ENCODE data around the gene OR5L2.

Gene OR5L2

DNA sequence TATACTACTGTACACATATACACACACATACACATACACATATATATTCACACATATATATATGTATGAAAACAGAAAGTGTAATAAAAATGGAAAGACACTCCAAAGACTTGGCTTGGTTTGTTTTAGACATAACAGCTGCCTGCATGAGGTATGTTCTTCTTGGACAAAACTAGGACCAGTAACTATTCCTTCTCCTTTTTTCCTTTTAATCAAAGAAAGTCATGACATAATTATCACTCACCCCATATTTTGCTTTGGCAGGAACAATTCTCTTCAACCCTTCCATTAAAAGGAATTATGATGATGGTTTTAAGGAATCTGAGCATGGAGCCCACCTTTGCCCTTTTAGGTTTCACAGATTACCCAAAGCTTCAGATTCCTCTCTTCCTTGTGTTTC, 31.8 kb upstream of the OR5L2 start, which contains the start of gene OR5D14:
TSS of gene OR5D14 (plus strand) at position 301 of the 400 bp plus-strand sequence. CDS start at position 301, 0 bp downstream.
- no peak for DNase-seq
- no peak within 1 kb of the TSS for H3K27ac ChIP-seq (ENCODE audit: low read length)
- H3K9ac ChIP-seq (ENCODE audit: low read length), result no peak within 1 kb of the TSS
- no peaks in the 10 kb centered on the region for H3K4me1 ChIP-seq (ENCODE audit: low read length)
- H3K36me3 ChIP-seq (replicated peaks; ENCODE audit: insufficient read depth, low read length), result no peaks in the 10 kb centered on the region
- H2AFZ ChIP-seq (ENCODE audit: low read length), result no peak within 1 kb of the TSS
- no peaks in the 10 kb centered on the region for H3F3A ChIP-seq (ENCODE audit: insufficient read depth, low read length)
- H3K9me3 ChIP-seq (replicated peaks; ENCODE audit: insufficient read depth, low read length), result no peaks in the 10 kb centered on the region
- H3K4me2 ChIP-seq (ENCODE audit: low read depth, low read length), result no peak within 1 kb of the TSS
- H4K20me1 ChIP-seq (ENCODE audit: insufficient read depth, low read length), result no peaks in the 10 kb centered on the region
- TF ChIP-seq, protein P1, sequence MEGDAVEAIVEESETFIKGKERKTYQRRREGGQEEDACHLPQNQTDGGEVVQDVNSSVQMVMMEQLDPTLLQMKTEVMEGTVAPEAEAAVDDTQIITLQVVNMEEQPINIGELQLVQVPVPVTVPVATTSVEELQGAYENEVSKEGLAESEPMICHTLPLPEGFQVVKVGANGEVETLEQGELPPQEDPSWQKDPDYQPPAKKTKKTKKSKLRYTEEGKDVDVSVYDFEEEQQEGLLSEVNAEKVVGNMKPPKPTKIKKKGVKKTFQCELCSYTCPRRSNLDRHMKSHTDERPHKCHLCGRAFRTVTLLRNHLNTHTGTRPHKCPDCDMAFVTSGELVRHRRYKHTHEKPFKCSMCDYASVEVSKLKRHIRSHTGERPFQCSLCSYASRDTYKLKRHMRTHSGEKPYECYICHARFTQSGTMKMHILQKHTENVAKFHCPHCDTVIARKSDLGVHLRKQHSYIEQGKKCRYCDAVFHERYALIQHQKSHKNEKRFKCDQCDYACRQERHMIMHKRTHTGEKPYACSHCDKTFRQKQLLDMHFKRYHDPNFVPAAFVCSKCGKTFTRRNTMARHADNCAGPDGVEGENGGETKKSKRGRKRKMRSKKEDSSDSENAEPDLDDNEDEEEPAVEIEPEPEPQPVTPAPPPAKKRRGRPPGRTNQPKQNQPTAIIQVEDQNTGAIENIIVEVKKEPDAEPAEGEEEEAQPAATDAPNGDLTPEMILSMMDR (IDR thresholded peaks at IDR 0.05; ENCODE audit: low read length), result no peak
- no peak for TF ChIP-seq EZH2 (optimal IDR thresholded peaks at IDR 0.05; ENCODE audit: low read depth, low read length)
- no peak for TF ChIP-seq EZH2phosphoT487 (IDR thresholded peaks at IDR 0.05; ENCODE audit: low read length)
- no peak within 1 kb of the TSS for H3K4me3 ChIP-seq (ENCODE audit: low read length)
- H3K79me2 ChIP-seq (ENCODE audit: low read length), result no peaks in the 10 kb centered on the region
- no peaks in the 10 kb centered on the region for H3K27me3 ChIP-seq (replicated peaks; ENCODE audit: insufficient read depth, low read length)
- H3K9me2 ChIP-seq (replicated peaks; ENCODE audit: insufficient read depth, low read length), result no peaks in the 10 kb centered on the region

DNA sequence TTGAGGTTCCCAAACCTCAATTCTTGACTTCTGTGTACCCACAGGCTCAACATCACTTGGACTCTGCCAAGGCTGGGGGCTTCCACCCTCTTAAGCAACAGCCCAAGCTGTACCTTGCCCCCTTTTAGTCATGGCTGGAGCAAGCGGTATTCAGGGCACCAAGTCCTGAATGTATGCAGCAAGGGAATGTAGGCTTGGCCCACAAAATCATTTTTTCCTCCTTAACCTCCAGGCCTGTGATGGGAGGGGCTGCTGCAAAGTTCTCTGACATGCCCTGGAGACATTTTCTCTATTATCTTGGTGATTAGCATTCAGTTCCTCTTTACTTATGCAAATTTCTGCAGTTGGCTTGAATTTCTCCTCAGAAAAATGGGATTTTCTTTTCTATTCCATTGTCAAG, 20.8 kb upstream of the OR5L2 start:
- H3K27ac ChIP-seq (ENCODE audit: low read length), result no peak overlapping the region
- no peaks in the 10 kb centered on the region for H3K9me3 ChIP-seq (replicated peaks; ENCODE audit: insufficient read depth, low read length)
- H3K9ac ChIP-seq (ENCODE audit: low read length), result no peak overlapping the region
- no peaks in the 10 kb centered on the region for H3K36me3 ChIP-seq (replicated peaks; ENCODE audit: insufficient read depth, low read length)
- H3K79me2 ChIP-seq (ENCODE audit: low read length), result no peaks in the 10 kb centered on the region
- no peaks in the 10 kb centered on the region for H4K20me1 ChIP-seq (ENCODE audit: insufficient read depth, low read length)
- no peaks in the 10 kb centered on the region for H3K9me2 ChIP-seq (replicated peaks; ENCODE audit: insufficient read depth, low read length)
- no peak overlapping the region for H3K4me3 ChIP-seq (ENCODE audit: low read length)
- H2AFZ ChIP-seq (ENCODE audit: low read length), result no peak overlapping the region
- no peaks in the 10 kb centered on the region for H3K27me3 ChIP-seq (replicated peaks; ENCODE audit: insufficient read depth, low read length)
- no peak for TF ChIP-seq EZH2phosphoT487 (IDR thresholded peaks at IDR 0.05; ENCODE audit: low read length)
- TF ChIP-seq, protein P1 (IDR thresholded peaks at IDR 0.05; ENCODE audit: low read length), result no peak
- TF ChIP-seq EZH2 (optimal IDR thresholded peaks at IDR 0.05; ENCODE audit: low read depth, low read length), result no peak
- no peak for DNase-seq
- H3K4me1 ChIP-seq (ENCODE audit: low read length), result no peaks in the 10 kb centered on the region
- H3F3A ChIP-seq (ENCODE audit: insufficient read depth, low read length), result no peaks in the 10 kb centered on the region
- no peak overlapping the region for H3K4me2 ChIP-seq (ENCODE audit: low read depth, low read length)

DNA sequence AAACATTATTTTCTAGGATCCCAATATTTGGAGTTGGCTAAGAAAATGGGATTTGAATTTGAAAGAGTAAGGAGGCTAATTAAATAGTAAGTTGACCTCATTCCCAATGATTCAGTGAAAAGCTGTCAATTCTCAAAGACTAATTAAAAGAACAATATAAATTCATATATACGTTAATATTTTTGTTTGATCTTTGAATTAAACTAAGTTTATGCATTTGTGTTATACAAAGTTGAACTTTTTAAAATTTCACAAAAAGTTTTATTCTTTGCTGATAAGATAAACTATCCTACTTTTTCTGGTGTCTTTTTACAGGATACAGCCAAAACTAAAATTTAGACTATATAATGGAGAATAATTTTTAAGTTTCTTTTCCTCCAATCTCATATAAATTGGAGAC, 16.0 kb upstream of the OR5L2 start, which contains the start of gene OR5L1:
TSS of gene OR5L1 (plus strand) at position 301 of the 400 bp plus-strand sequence. CDS start 100 bp downstream, outside the sequence.
- Histone ChIP-seq H3F3A (ENCODE audit: insufficient read depth, low read length) (no peaks in the 10 kb centered on the region), H2AFZ (ENCODE audit: low read length) (no peak within 1 kb of the TSS), H3K4me2 (ENCODE audit: low read depth, low read length) (no peak within 1 kb of the TSS)

More for the DNA sequence above, 16.0 kb upstream of the OR5L2 start, which contains the start of gene OR5L1:
- no peak for TF ChIP-seq EZH2 (optimal IDR thresholded peaks at IDR 0.05; ENCODE audit: low read depth, low read length)
- no peak for TF ChIP-seq EZH2phosphoT487 (IDR thresholded peaks at IDR 0.05; ENCODE audit: low read length)
- TF ChIP-seq, protein P1 (IDR thresholded peaks at IDR 0.05; ENCODE audit: low read length), result no peak
- H4K20me1 ChIP-seq (ENCODE audit: insufficient read depth, low read length), result no peaks in the 10 kb centered on the region
- H3K9me3 ChIP-seq (replicated peaks; ENCODE audit: insufficient read depth, low read length), result no peaks in the 10 kb centered on the region
- H3K4me1 ChIP-seq (ENCODE audit: low read length), result no peaks in the 10 kb centered on the region
- H3K27me3 ChIP-seq (replicated peaks; ENCODE audit: insufficient read depth, low read length), result no peaks in the 10 kb centered on the region
- DNase-seq, result no peak
- no peak within 1 kb of the TSS for H3K9ac ChIP-seq (ENCODE audit: low read length)
- no peaks in the 10 kb centered on the region for H3K36me3 ChIP-seq (replicated peaks; ENCODE audit: insufficient read depth, low read length)
- no peaks in the 10 kb centered on the region for H3K79me2 ChIP-seq (ENCODE audit: low read length)
- H3K4me3 ChIP-seq (ENCODE audit: low read length), result no peak within 1 kb of the TSS
- no peaks in the 10 kb centered on the region for H3K9me2 ChIP-seq (replicated peaks; ENCODE audit: insufficient read depth, low read length)
- H3K27ac ChIP-seq (ENCODE audit: low read length), result no peak within 1 kb of the TSS

All from MM.1S (cell line).